ENCODE results near the gene WIF1. TPM values are rescaled to one million over a fixed set of nuclear protein-coding genes. Genes with fewer than 3 reads are reported as not detected.

The WIF1 gene
- total RNA-seq, 4 donors from 2014 or later = 1.6 to 3.0 TPM; not detected in 2

DNA sequence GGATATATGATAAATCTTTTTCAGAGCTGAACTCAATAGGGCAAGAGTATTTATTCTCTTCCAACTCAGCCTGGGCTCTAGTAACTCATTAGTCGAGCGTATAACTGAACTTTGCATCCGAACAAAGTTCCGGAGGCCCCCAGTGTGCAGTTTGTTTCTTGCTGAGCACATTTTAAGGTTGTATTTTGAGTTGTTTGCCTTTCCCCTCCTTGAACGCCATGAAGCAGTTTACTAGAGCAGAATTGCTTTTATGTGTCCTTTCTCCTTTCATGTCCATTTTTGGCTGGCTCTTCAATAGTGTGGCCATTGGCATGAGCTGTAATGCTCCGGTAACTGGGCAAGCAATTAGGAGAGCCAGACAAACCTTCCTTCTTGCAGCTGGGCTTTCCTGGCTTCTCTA lies 105.3 kb downstream of the WIF1 start:
- no peak for TF ChIP-seq POLR2A (IDR thresholded peaks at IDR 0.05)
- TF ChIP-seq EP300 (IDR thresholded peaks at IDR 0.05) = no peak
- TF ChIP-seq POLR2AphosphoS5 (IDR thresholded peaks at IDR 0.05) = no peak
- TF ChIP-seq CTCF (IDR thresholded peaks at IDR 0.05) = no peak
- Histone ChIP-seq H3K27ac (no peak overlapping the region), H3K36me3 (no peaks in the 10 kb centered on the region), H3K4me1 (no peaks in the 10 kb centered on the region), H3K27me3 (peaks cover 7% of the 10 kb centered on the region), H3K4me3 (no peak overlapping the region), H3K9me3 (no peaks in the 10 kb centered on the region)
- ATAC-seq = no peak
- WGBS, 2 donors (ENCODE audit: low coverage in 1 of 2) = 68 to 85% methylated on average over 5 to 6 of the region's 6 CpGs

GRCh38 chr12:65014504-65015271 lies 106.4 kb downstream of the WIF1 start:
- no peaks in the 10 kb centered on the region for H3K4me1 ChIP-seq
- TF ChIP-seq POLR2AphosphoS5 (IDR thresholded peaks at IDR 0.05) (no peak), POLR2A (IDR thresholded peaks at IDR 0.05) (no peak), EP300 (IDR thresholded peaks at IDR 0.05) (no peak), CTCF (IDR thresholded peaks at IDR 0.05) (no peak)
- WGBS, 2 donors (ENCODE audit: low coverage in 1 of 2) = 62 to 71% methylated on average over 7 to 9 of the region's 9 CpGs
- ATAC-seq = no peak
- H3K27ac ChIP-seq = no peak overlapping the region
- no peaks in the 10 kb centered on the region for H3K9me3 ChIP-seq
- H3K27me3 ChIP-seq = peaks cover 7% of the 10 kb centered on the region
- H3K4me3 ChIP-seq = no peak overlapping the region
- no peaks in the 10 kb centered on the region for H3K36me3 ChIP-seq

- no peaks in the 10 kb centered on the region for H3K9me3 ChIP-seq
- TF ChIP-seq EP300 (IDR thresholded peaks at IDR 0.05) (no peak), CTCF (IDR thresholded peaks at IDR 0.05) (no peak), POLR2A (IDR thresholded peaks at IDR 0.05) (no peak), POLR2AphosphoS5 (IDR thresholded peaks at IDR 0.05) (no peak)
- ATAC-seq = no peak
- no peaks in the 10 kb centered on the region for H3K4me1 ChIP-seq
- H3K36me3 ChIP-seq = no peaks in the 10 kb centered on the region
- 49 to 54% methylated on average over 2 of the region's 2 CpGs for WGBS, 2 donors (ENCODE audit: low coverage in 1 of 2)
- no peak overlapping the region for H3K27ac ChIP-seq
- H3K27me3 ChIP-seq = no peaks in the 10 kb centered on the region
- no peak overlapping the region for H3K4me3 ChIP-seq
Observed at GRCh38 chr12:65010437-65010836, 110.7 kb downstream of the WIF1 start.

DNA sequence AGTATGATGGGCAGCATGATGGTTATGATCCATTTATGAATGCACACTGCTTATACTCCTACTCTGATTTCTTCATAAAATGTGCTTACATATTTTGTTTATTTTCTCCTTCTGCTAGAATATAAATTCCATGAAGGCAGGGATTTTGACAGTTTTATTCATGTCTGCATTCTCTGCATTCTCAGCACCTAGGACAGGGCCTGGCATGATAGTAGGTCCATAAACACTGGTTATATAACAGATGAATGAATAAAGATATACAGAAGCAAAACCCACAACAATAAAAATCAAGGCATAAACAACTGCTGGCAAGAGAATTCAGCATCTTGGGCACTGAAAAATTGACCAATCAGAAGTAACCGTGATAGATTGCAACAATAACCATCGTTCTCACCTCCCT lies 115.4 kb downstream of the WIF1 start:
- Histone ChIP-seq H3K27me3 (no peaks in the 10 kb centered on the region), H3K4me1 (no peaks in the 10 kb centered on the region), H3K4me3 (no peak overlapping the region), H3K36me3 (no peaks in the 10 kb centered on the region), H3K9me3 (peaks cover 0 to 5% (median 0%) of the 10 kb centered on the region in 3 donors), H3K27ac (no peak overlapping the region)
- 91 to 97% methylated on average over 2 of the region's 2 CpGs for WGBS, 2 donors (ENCODE audit: low coverage in 1 of 2)
- no peak for TF ChIP-seq CTCF (IDR thresholded peaks at IDR 0.05)
- no peak for TF ChIP-seq POLR2AphosphoS5 (IDR thresholded peaks at IDR 0.05)
- no peak for TF ChIP-seq POLR2A (IDR thresholded peaks at IDR 0.05)
- no peak for TF ChIP-seq EP300 (IDR thresholded peaks at IDR 0.05)
- no peak for ATAC-seq

DNA sequence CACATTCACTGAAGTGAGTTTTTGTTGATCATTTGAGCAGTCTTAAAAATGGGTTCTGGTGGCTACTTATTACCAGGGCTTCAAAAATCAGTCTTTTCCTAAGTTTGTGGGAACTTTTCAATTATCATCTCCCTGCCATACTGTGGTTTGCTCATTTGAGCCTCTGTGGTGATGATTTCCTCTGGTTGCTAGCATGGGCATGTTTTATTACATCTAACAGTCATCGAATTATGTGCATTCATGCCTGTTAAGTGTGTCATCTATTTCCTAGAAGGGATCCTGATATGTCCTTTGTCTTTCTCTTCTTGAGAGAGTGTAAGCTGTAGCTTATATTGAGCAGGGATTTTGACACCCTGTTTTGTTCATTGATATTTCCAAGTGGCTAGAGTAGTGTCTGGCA lies 116.8 kb downstream of the WIF1 start:
- no peaks in the 10 kb centered on the region for H3K27me3 ChIP-seq
- 93 to 100% methylated on average over 1 of the region's 1 CpG for WGBS, 2 donors (ENCODE audit: low coverage in 1 of 2)
- no peak overlapping the region for H3K4me3 ChIP-seq
- no peaks in the 10 kb centered on the region for H3K36me3 ChIP-seq
- ATAC-seq = no peak
- TF ChIP-seq POLR2A (IDR thresholded peaks at IDR 0.05) = no peak
- H3K27ac ChIP-seq = no peak overlapping the region
- peaks cover 0 to 5% (median 0%) of the 10 kb centered on the region in 3 donors for H3K9me3 ChIP-seq
- no peaks in the 10 kb centered on the region for H3K4me1 ChIP-seq

Small RNA genes within 50 kb of the gene (small RNA-seq; reads per million reads assigned to genes)
- 0 reads per million in 4 donors for gene RNU6-166P

Other genes starting within 250 kb of the WIF1 start
- 10 to 100 TPM; 21.2 to 50.9 (median 23.4) TPM for gene LEMD3, start 48.3 kb upstream of the WIF1 start, total RNA-seq
- 100 to 1,000 TPM; 219 to 336 (median 299) TPM for gene MSRB3, start 157.4 kb upstream of the WIF1 start, total RNA-seq

Data from gastroesophageal sphincter (tissue), 4 donors.